ENCODE results near the gene USP25. TPM values are rescaled to one million over a fixed set of nuclear protein-coding genes. Genes with fewer than 3 reads are reported as not detected.
A peak's percentile ranks its signal among the peaks of the same experiment; 100 is the strongest.
"Not testable (repeated sequence)": the region's sequence is repeated elsewhere in the genome, so short reads cannot be mapped to it uniquely, and the experiment has no call there.

USP25 gene
- total RNA-seq, 1 experiment from 2014 or later = 37.9 TPM

- not testable (repeated sequence) for H3K9me3 ChIP-seq (replicated peaks); H3K4me3 ChIP-seq; DNase-seq (ENCODE audit: low read depth in 1 of 2, low spot score in 2 of 2); H3K27ac ChIP-seq; H3K27me3 ChIP-seq (replicated peaks); H3K36me3 ChIP-seq
- peaks cover 18% of the 10 kb centered on the region for H3K4me1 ChIP-seq (replicated peaks)
Observed at GRCh38 chr21:15738779-15739178, 9.0 kb downstream of the USP25 start.

GRCh38 chr21:15740383-15740782 lies 10.6 kb downstream of the USP25 start:
- peaks cover 9% of the 10 kb centered on the region; the same call in 1 of the 2 replicates for H3K36me3 ChIP-seq
- no peaks in the 10 kb centered on the region for H3K27me3 ChIP-seq (replicated peaks)
- no peaks in the 10 kb centered on the region for H3K9me3 ChIP-seq (replicated peaks)
- DNase-seq (ENCODE audit: low read depth in 1 of 2, low spot score in 2 of 2) = no peak
- H3K4me3 ChIP-seq = no peak overlapping the region
- no peak overlapping the region for H3K27ac ChIP-seq
- H3K4me1 ChIP-seq (replicated peaks) = peaks cover 18% of the 10 kb centered on the region

GRCh38 chr21:15741510-15741909 lies 11.7 kb downstream of the USP25 start:
- Histone ChIP-seq H3K27ac (no peak overlapping the region), H3K4me3 (no peak overlapping the region), H3K4me1 (replicated peaks) (peaks cover 18% of the 10 kb centered on the region), H3K36me3 (peaks cover 9% of the 10 kb centered on the region; the same call in 1 of the 2 replicates), H3K27me3 (replicated peaks) (no peaks in the 10 kb centered on the region), H3K9me3 (replicated peaks) (no peaks in the 10 kb centered on the region)
- DNase-seq (ENCODE audit: low read depth in 1 of 2, low spot score in 2 of 2) = peak in 1 of 2 experiments; percentile 16

- no peak overlapping the region; the same call in 1 of the 2 replicates for H3K27ac ChIP-seq
- H3K27me3 ChIP-seq (replicated peaks) = no peaks in the 10 kb centered on the region
- H3K9me3 ChIP-seq (replicated peaks) = no peaks in the 10 kb centered on the region
- DNase-seq (ENCODE audit: low read depth in 1 of 2, low spot score in 2 of 2) = peak in 1 of 2 experiments; percentile 46
- H3K4me1 ChIP-seq (replicated peaks) = peaks cover 18% of the 10 kb centered on the region
- peaks cover 9% of the 10 kb centered on the region; the same call in 1 of the 2 replicates for H3K36me3 ChIP-seq
- no peak overlapping the region for H3K4me3 ChIP-seq
Observed at GRCh38 chr21:15742052-15742670, 12.4 kb downstream of the USP25 start.

GRCh38 chr21:15742694-15743093 lies 12.9 kb downstream of the USP25 start:
- no peak for DNase-seq (ENCODE audit: low read depth in 1 of 2, low spot score in 2 of 2)
- H3K36me3 ChIP-seq = peaks cover 9% of the 10 kb centered on the region; the same call in 1 of the 2 replicates
- no peak overlapping the region for H3K4me3 ChIP-seq
- H3K27ac ChIP-seq = no peak overlapping the region; the same call in 1 of the 2 replicates
- H3K4me1 ChIP-seq (replicated peaks) = peaks cover 18% of the 10 kb centered on the region
- no peaks in the 10 kb centered on the region for H3K9me3 ChIP-seq (replicated peaks)
- H3K27me3 ChIP-seq (replicated peaks) = no peaks in the 10 kb centered on the region

- Histone ChIP-seq H3K27me3 (replicated peaks) (no peaks in the 10 kb centered on the region), H3K4me1 (replicated peaks) (peaks cover 18% of the 10 kb centered on the region), H3K4me3 (no peak overlapping the region), H3K9me3 (replicated peaks) (no peaks in the 10 kb centered on the region), H3K27ac (no peak overlapping the region), H3K36me3 (peaks cover 9% of the 10 kb centered on the region; the same call in 1 of the 2 replicates)
- DNase-seq (ENCODE audit: low read depth in 1 of 2, low spot score in 2 of 2) = no peak
Observed at GRCh38 chr21:15743593-15743992, 13.8 kb downstream of the USP25 start.

GRCh38 chr21:15744926-15745325 lies 15.1 kb downstream of the USP25 start:
- Histone ChIP-seq H3K27me3 (replicated peaks) (no peaks in the 10 kb centered on the region), H3K27ac (no peak overlapping the region), H3K4me1 (replicated peaks) (peaks cover 23% of the 10 kb centered on the region), H3K36me3 (peaks cover 9% of the 10 kb centered on the region; the same call in 1 of the 2 replicates), H3K9me3 (replicated peaks) (no peaks in the 10 kb centered on the region), H3K4me3 (no peak overlapping the region)
- no peak for DNase-seq (ENCODE audit: low read depth in 1 of 2, low spot score in 2 of 2)

GRCh38 chr21:15748586-15748985 lies 18.8 kb downstream of the USP25 start:
- H3K27ac ChIP-seq = no peak overlapping the region
- H3K27me3 ChIP-seq (replicated peaks) = no peaks in the 10 kb centered on the region
- peaks cover 5% of the 10 kb centered on the region; the same call in 1 of the 2 replicates for H3K4me1 ChIP-seq (replicated peaks)
- no peak for DNase-seq (ENCODE audit: low read depth in 1 of 2, low spot score in 2 of 2)
- no peak overlapping the region for H3K4me3 ChIP-seq
- H3K36me3 ChIP-seq = peaks cover 5% of the 10 kb centered on the region; the same call in 1 of the 2 replicates
- H3K9me3 ChIP-seq (replicated peaks) = no peaks in the 10 kb centered on the region

GRCh38 chr21:15749082-15749860 lies 19.5 kb downstream of the USP25 start:
- Histone ChIP-seq H3K4me1 (replicated peaks) (peaks cover 9% of the 10 kb centered on the region), H3K27me3 (replicated peaks) (no peaks in the 10 kb centered on the region), H3K9me3 (replicated peaks) (no peaks in the 10 kb centered on the region), H3K36me3 (no peaks in the 10 kb centered on the region), H3K4me3 (no peak overlapping the region), H3K27ac (no peak overlapping the region)
- DNase-seq (ENCODE audit: low read depth in 1 of 2, low spot score in 2 of 2) = no peak

GRCh38 chr21:15749861-15750159 lies 20.0 kb downstream of the USP25 start:
- Histone ChIP-seq H3K27ac (no peak overlapping the region), H3K4me3 (no peak overlapping the region), H3K4me1 (replicated peaks) (peaks cover 14% of the 10 kb centered on the region), H3K36me3 (no peaks in the 10 kb centered on the region), H3K9me3 (replicated peaks) (no peaks in the 10 kb centered on the region), H3K27me3 (replicated peaks) (no peaks in the 10 kb centered on the region)
- DNase-seq (ENCODE audit: low read depth in 1 of 2, low spot score in 2 of 2) = no peak

- no peak for DNase-seq (ENCODE audit: low read depth in 1 of 2, low spot score in 2 of 2)
- no peaks in the 10 kb centered on the region for H3K9me3 ChIP-seq (replicated peaks)
- no peaks in the 10 kb centered on the region for H3K27me3 ChIP-seq (replicated peaks)
- H3K4me1 ChIP-seq (replicated peaks) = peaks cover 22% of the 10 kb centered on the region
- no peak overlapping the region for H3K4me3 ChIP-seq
- no peaks in the 10 kb centered on the region for H3K36me3 ChIP-seq
- no peak overlapping the region for H3K27ac ChIP-seq
Observed at GRCh38 chr21:15751037-15751436, 21.3 kb downstream of the USP25 start.

- no peaks in the 10 kb centered on the region for H3K36me3 ChIP-seq
- H3K27me3 ChIP-seq (replicated peaks) = no peaks in the 10 kb centered on the region
- no peak overlapping the region for H3K4me3 ChIP-seq
- no peaks in the 10 kb centered on the region for H3K9me3 ChIP-seq (replicated peaks)
- peaks cover 22% of the 10 kb centered on the region for H3K4me1 ChIP-seq (replicated peaks)
- H3K27ac ChIP-seq = no peak overlapping the region
- no peak for DNase-seq (ENCODE audit: low read depth in 1 of 2, low spot score in 2 of 2)
Observed at GRCh38 chr21:15751546-15751945, 21.8 kb downstream of the USP25 start.

- H3K36me3 ChIP-seq = no peaks in the 10 kb centered on the region
- H3K27me3 ChIP-seq (replicated peaks) = no peaks in the 10 kb centered on the region
- H3K4me1 ChIP-seq (replicated peaks) = peaks cover 22% of the 10 kb centered on the region
- H3K4me3 ChIP-seq = no peak overlapping the region
- no peak for DNase-seq (ENCODE audit: low read depth in 1 of 2, low spot score in 2 of 2)
- H3K9me3 ChIP-seq (replicated peaks) = no peaks in the 10 kb centered on the region; the same call in 1 of the 2 replicates
- H3K27ac ChIP-seq = no peak overlapping the region
Observed at GRCh38 chr21:15752763-15753407, 23.1 kb downstream of the USP25 start.

- H3K27ac ChIP-seq = no peak overlapping the region
- H3K27me3 ChIP-seq (replicated peaks) = no peaks in the 10 kb centered on the region
- H3K9me3 ChIP-seq (replicated peaks) = no peaks in the 10 kb centered on the region; the same call in 1 of the 2 replicates
- DNase-seq (ENCODE audit: low read depth in 1 of 2, low spot score in 2 of 2) = no peak
- H3K4me3 ChIP-seq = no peak overlapping the region
- no peaks in the 10 kb centered on the region for H3K36me3 ChIP-seq
- peaks cover 22% of the 10 kb centered on the region for H3K4me1 ChIP-seq (replicated peaks)
Observed at GRCh38 chr21:15753741-15754140, 24.0 kb downstream of the USP25 start.

All from SJSA1 (cell line).